DOHH2 (cell line): ENCODE data around the gene TLL2.

ENCODE experiments used
- EZH2phosphoT487 ChIP-seq: fragments of 200-600 bp; sonication (generic); IDR thresholded peaks from 2 replicates; pipeline ENCODE4 v1.6.1; 2017; ENCODE audit warnings: borderline replicate concordance, mild to moderate bottlenecking, antibody characterized with exemption, low read length, moderate library complexity, mixed read lengths
- TF ChIP-seq, protein P1 (sequence below): fragments of 200-600 bp; sonication (generic); IDR thresholded peaks from one replicate; pipeline ENCODE4 v1.5.1; 2014; ENCODE audit warnings: antibody characterized with exemption, mild to moderate bottlenecking, low read depth, low read length; ENCODE audit not compliant: poor library complexity, severe bottlenecking

GRCh38 chr10:96407560-96408069, 106.1 kb downstream of the TLL2 start:
- TF ChIP-seq, protein P1, sequence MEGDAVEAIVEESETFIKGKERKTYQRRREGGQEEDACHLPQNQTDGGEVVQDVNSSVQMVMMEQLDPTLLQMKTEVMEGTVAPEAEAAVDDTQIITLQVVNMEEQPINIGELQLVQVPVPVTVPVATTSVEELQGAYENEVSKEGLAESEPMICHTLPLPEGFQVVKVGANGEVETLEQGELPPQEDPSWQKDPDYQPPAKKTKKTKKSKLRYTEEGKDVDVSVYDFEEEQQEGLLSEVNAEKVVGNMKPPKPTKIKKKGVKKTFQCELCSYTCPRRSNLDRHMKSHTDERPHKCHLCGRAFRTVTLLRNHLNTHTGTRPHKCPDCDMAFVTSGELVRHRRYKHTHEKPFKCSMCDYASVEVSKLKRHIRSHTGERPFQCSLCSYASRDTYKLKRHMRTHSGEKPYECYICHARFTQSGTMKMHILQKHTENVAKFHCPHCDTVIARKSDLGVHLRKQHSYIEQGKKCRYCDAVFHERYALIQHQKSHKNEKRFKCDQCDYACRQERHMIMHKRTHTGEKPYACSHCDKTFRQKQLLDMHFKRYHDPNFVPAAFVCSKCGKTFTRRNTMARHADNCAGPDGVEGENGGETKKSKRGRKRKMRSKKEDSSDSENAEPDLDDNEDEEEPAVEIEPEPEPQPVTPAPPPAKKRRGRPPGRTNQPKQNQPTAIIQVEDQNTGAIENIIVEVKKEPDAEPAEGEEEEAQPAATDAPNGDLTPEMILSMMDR = no peak
- TF ChIP-seq EZH2phosphoT487 = no peak
